GM12892 (cell line): Measurements from ENCODE around the gene OR6B3.

Source experiments
- POLR2A ChIP-seq: IDR thresholded peaks from 2 replicates; pipeline ENCODE4 v1.6.1; 2011; ENCODE audit warnings: low read depth, low read length, control low read depth
- TAF1 ChIP-seq: IDR thresholded peaks from 2 replicates; pipeline ENCODE4 v1.6.1; 2011; ENCODE audit warnings: low read depth, mild to moderate bottlenecking, control low read depth, low read length, borderline replicate concordance

DNA sequence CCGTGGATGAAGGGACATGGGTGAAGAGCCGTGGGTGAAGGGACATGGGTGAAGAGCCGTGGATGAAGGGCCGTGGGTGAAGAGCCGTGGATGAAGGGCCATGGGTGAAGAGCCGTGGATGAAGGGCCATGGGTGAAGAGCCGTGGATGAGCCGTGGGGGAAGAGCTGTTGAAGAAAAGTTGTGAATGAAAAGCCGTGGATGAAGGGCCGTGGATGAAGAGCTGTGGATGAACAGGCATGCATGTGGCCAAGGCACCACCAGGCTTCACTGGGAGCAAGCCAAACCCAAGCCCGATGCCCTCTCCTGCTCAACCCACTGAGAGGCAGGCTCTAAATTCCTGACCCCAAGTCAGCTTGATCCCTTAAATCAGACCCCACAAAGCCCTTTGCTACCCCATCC is 10.6 kb downstream of the OR6B3 start:
- TF ChIP-seq TAF1 (no peak), POLR2A (no peak)
